ENCODE measurements around the gene RASSF4. TPM values are rescaled to one million over a fixed set of nuclear protein-coding genes. Genes with fewer than 3 reads are reported as not detected.

RASSF4 gene
- 4.6 and 7.6 TPM in 2 replicates for total RNA-seq
- 8.2 and 9.8 TPM in 2 replicates for polyA plus RNA-seq
- polyA plus RNA-seq (2011; cell fraction: cytosol; rRNA removed), result 3.9 and 4.8 TPM in 2 replicates
- 20.5 and 26.4 TPM in 2 replicates for polyA plus RNA-seq (2011; cell fraction: nucleus; rRNA removed)
- 1.8 and 3.8 TPM in 2 replicates for polyA plus RNA-seq (2012)
- 9.4 and 13.4 TPM in 2 replicates for polyA minus RNA-seq
- not detected for polyA minus RNA-seq (2011; cell fraction: cytosol; rRNA and poly(A)+ RNA removed)
- 17.1 and 20.6 TPM in 2 replicates for polyA minus RNA-seq (2011; cell fraction: nucleus; rRNA and poly(A)+ RNA removed)
- Bru-seq, nascent RNA, result percentile 40 among the genes with signal in this experiment
- BruChase-seq, experiment 1, labeled RNA remaining after a 6-hour chase, result percentile 30 among the genes with signal in this experiment
- percentile 34 among the genes with signal in this experiment for BruChase-seq, experiment 2, labeled RNA remaining after a 2-hour chase
- long read RNA-seq, partial matches to known transcripts, result 1 of 10 reads
- long read RNA-seq, other reads (novel, unspliced or antisense), result 5 of 10 reads

GRCh38 chr10:44959247-44960087 lies at the start of gene RASSF4:
Gene RASSF4 (plus strand): TSS chr10:44959802. CDS start chr10:44970203, 10,401 bp downstream.
- H3K4me1 ChIP-seq (ENCODE audit: control insufficient read depth, extremely low read depth, insufficient read depth, low read length), result peaks cover 11% of the 10 kb centered on the region
- no peaks in the 10 kb centered on the region for H3K79me2 ChIP-seq (ENCODE audit: control insufficient read depth, insufficient read depth, low read length)
- ChIA-PET POLR2A (no interaction called here), CTCF (interaction anchor here (0.8 to 1.5 kb wide), 2 partner anchors 22 to 27 kb away, joined by 3 to 6 read pairs; no protein-coding TSS in a partner anchor)
- H3K9me1 ChIP-seq (replicated peaks; ENCODE audit: control insufficient read depth, extremely low read depth, insufficient read depth, low read length), result no peaks in the 10 kb centered on the region
- H3K4me3 ChIP-seq (replicated peaks in 1 of 3; ENCODE audit: insufficient read depth in 1 of 3, low read depth in 1 of 3, low read length in 3 of 3), result peak within 1 kb of the TSS; percentile 40 to 85 (median 74)
- BruUV-seq (replicated peaks), result TSS peak; percentile 52
- no peaks in the 10 kb centered on the region for H4K20me1 ChIP-seq (replicated peaks; ENCODE audit: control insufficient read depth, extremely low read depth, insufficient read depth, low read length)
- H3K27me3 ChIP-seq (ENCODE audit: control insufficient read depth in 2 of 2, insufficient read depth in 2 of 2, low read length in 2 of 2), result no peaks in the 10 kb centered on the region
- dilution Hi-C loops (cut with MboI; ENCODE audit: extremely low pct_ligation_motif_present, low sequenced_read_pairs) (no loop called here), intact Hi-C loops (cut with micrococcal nuclease) (loop anchor here (1.0 kb wide), 2 partner anchors 16 to 42 kb away; no protein-coding TSS in a partner anchor)
- peak; percentile 90 for DNase-seq (ENCODE audit: low read depth, low spot score)
- H3K36me3 ChIP-seq (ENCODE audit: control insufficient read depth in 2 of 2, extremely low read depth in 1 of 2, insufficient read depth in 2 of 2, low read length in 2 of 2), result no peaks in the 10 kb centered on the region
- TF ChIP-seq FOS (IDR thresholded peaks at IDR 0.05; ENCODE audit: borderline replicate concordance, insufficient read depth, low read length), result no peak
- peak; percentile 76 for TF ChIP-seq POLR2AphosphoS5 (IDR thresholded peaks at IDR 0.05; ENCODE audit: insufficient read depth, low read depth, low read length)
- peak; percentile 82 for TF ChIP-seq POLR2A (IDR thresholded peaks at IDR 0.05; ENCODE audit: low read depth, low read length)
- peak within 1 kb of the TSS; percentile 73 for H3K9ac ChIP-seq (replicated peaks; ENCODE audit: extremely low read depth, insufficient read depth, low read length)
- H3K9me3 ChIP-seq (replicated peaks; ENCODE audit: control insufficient read depth, insufficient read depth, low read length), result no peaks in the 10 kb centered on the region
- peak within 1 kb of the TSS; percentile 65 for H3K4me2 ChIP-seq (ENCODE audit: insufficient read depth, low read length)
- H3K27ac ChIP-seq (ENCODE audit: insufficient read depth, low read depth, low read length), result peak within 1 kb of the TSS; percentile 57
- peak; percentile 83 for FAIRE-seq
- H2AFZ ChIP-seq (ENCODE audit: low read depth, low read length), result peak within 1 kb of the TSS; percentile 100

- peaks cover 0 to 2% of the 10 kb centered on the region in 2 experiments for H3K27me3 ChIP-seq (ENCODE audit: control insufficient read depth in 2 of 2, insufficient read depth in 2 of 2, low read length in 2 of 2)
- ChIA-PET POLR2A (no interaction called here), CTCF (no interaction called here)
- dilution Hi-C loops (cut with MboI; ENCODE audit: extremely low pct_ligation_motif_present, low sequenced_read_pairs) (no loop called here), intact Hi-C loops (cut with micrococcal nuclease) (no loop called here)
- H3K9me3 ChIP-seq (replicated peaks; ENCODE audit: control insufficient read depth, insufficient read depth, low read length), result no peaks in the 10 kb centered on the region
- H3K4me1 ChIP-seq (ENCODE audit: control insufficient read depth, extremely low read depth, insufficient read depth, low read length), result no peaks in the 10 kb centered on the region
- no peak overlapping the region for H3K27ac ChIP-seq (ENCODE audit: insufficient read depth, low read depth, low read length)
- no peak overlapping the region for H3K4me2 ChIP-seq (ENCODE audit: insufficient read depth, low read length)
- no peak for FAIRE-seq
- no peaks in the 10 kb centered on the region for H4K20me1 ChIP-seq (replicated peaks; ENCODE audit: control insufficient read depth, extremely low read depth, insufficient read depth, low read length)
- no peak for DNase-seq (ENCODE audit: low read depth, low spot score)
- H2AFZ ChIP-seq (ENCODE audit: low read depth, low read length), result no peak overlapping the region
- no peak overlapping the region for H3K9ac ChIP-seq (replicated peaks; ENCODE audit: extremely low read depth, insufficient read depth, low read length)
- no peaks in the 10 kb centered on the region for H3K9me1 ChIP-seq (replicated peaks; ENCODE audit: control insufficient read depth, extremely low read depth, insufficient read depth, low read length)
- no TSS peak for BruUV-seq (replicated peaks)
- H3K36me3 ChIP-seq (ENCODE audit: control insufficient read depth in 2 of 2, extremely low read depth in 1 of 2, insufficient read depth in 2 of 2, low read length in 2 of 2), result no peaks in the 10 kb centered on the region
- no peaks in the 10 kb centered on the region for H3K79me2 ChIP-seq (ENCODE audit: control insufficient read depth, insufficient read depth, low read length)
- TF ChIP-seq JUN (IDR thresholded peaks at IDR 0.05; ENCODE audit: borderline replicate concordance, insufficient read depth, insufficient read length, low read depth), result no peak
- no peak for TF ChIP-seq GATA2 (IDR thresholded peaks at IDR 0.05; ENCODE audit: insufficient read depth, insufficient read length, low read depth, low read length)
- H3K4me3 ChIP-seq (replicated peaks in 1 of 3; ENCODE audit: insufficient read depth in 1 of 3, low read depth in 1 of 3, low read length in 3 of 3), result no peak overlapping the region
These were observed 49.7 kb upstream of the RASSF4 start for GRCh38 chr10:44909910-44910309.
